NOMO-1 treated with DMSO at 0.1 percent for 48 hours (cell line): Measurements from ENCODE around the gene PPP1R37.
A peak's percentile ranks its signal among the peaks of the same experiment; 100 is the strongest.

ENCODE experiments used
- DNase-seq: peaks from one replicate; lab custom pipeline; 2025; ENCODE audit not compliant: unreplicated experiment; lab: John Stamatoyannopoulos, UW

PPP1R37 gene

GRCh38 chr19:45168767-45169351 lies 75.9 kb downstream of the PPP1R37 start:
- DNase-seq, result no peak

- DNase-seq, result no peak
These were observed 76.6 kb downstream of the PPP1R37 start for GRCh38 chr19:45169602-45170001.

GRCh38 chr19:45170146-45171106 lies 77.4 kb downstream of the PPP1R37 start:
- no peak for DNase-seq

GRCh38 chr19:45171211-45171623 lies 78.2 kb downstream of the PPP1R37 start:
- no peak for DNase-seq

GRCh38 chr19:45172173-45172572 lies 79.2 kb downstream of the PPP1R37 start:
- DNase-seq, result no peak

GRCh38 chr19:45172611-45173208 lies 79.7 kb downstream of the PPP1R37 start:
- DNase-seq, result no peak

- DNase-seq, result no peak
These were observed 80.8 kb downstream of the PPP1R37 start for GRCh38 chr19:45173816-45174215.

- no peak for DNase-seq
These were observed 82.8 kb downstream of the PPP1R37 start for GRCh38 chr19:45175515-45176345.

- peak; percentile 81 for DNase-seq
These were observed 84.9 kb downstream of the PPP1R37 start, which contains the start of gene TRAPPC6A for GRCh38 chr19:45177817-45178261. Gene TRAPPC6A, minus strand, starts transcription at chr19:45178237. Its CDS starts 19 bp downstream, at chr19:45178218.

- DNase-seq, result peak; percentile 100
These were observed 85.5 kb downstream of the PPP1R37 start, which contains the start of gene BLOC1S3 for GRCh38 chr19:45178262-45179071. Gene BLOC1S3, plus strand, starts transcription at chr19:45178784. Its CDS starts 513 bp downstream, at chr19:45179297.

- no peak for DNase-seq
These were observed 86.3 kb downstream of the PPP1R37 start for GRCh38 chr19:45179072-45179891.

- no peak for DNase-seq
These were observed 87.0 kb downstream of the PPP1R37 start for GRCh38 chr19:45179892-45180370.

GRCh38 chr19:45180936-45181335 lies 88.0 kb downstream of the PPP1R37 start:
- no peak for DNase-seq

- DNase-seq, result no peak
These were observed 89.8 kb downstream of the PPP1R37 start for GRCh38 chr19:45182758-45183157.

GRCh38 chr19:45184115-45184514 lies 91.1 kb downstream of the PPP1R37 start:
- no peak for DNase-seq

- DNase-seq, result no peak
These were observed 93.7 kb downstream of the PPP1R37 start for GRCh38 chr19:45186509-45187334.

GRCh38 chr19:45187421-45188100 lies 94.6 kb downstream of the PPP1R37 start:
- peak; percentile 42 for DNase-seq
